Esophagus squamous epithelium (tissue), 4 donors: ENCODE results near the gene WHRN.

Experiments used
- POLR2A ChIP-seq, 4 donors: fragments of 450-650 bp; IDR thresholded peaks; one replicate each; pipeline ENCODE4 v1.6.1; 2017; ENCODE audit warnings: antibody characterized with exemption in 4 of 4, mild to moderate bottlenecking in 4 of 4, moderate library complexity in 3 of 4
- TF ChIP-seq, protein P1 (sequence below), 6 experiments: fragments of 450-650 bp in 4 of 6; fragments of 200-600 bp in 2 of 6; sonication (generic) in 2 of 6; IDR thresholded peaks; one replicate each; pipeline ENCODE4 v1.5.1; 2016 to 2019; ENCODE audit warnings: antibody characterized with exemption in 6 of 6, mild to moderate bottlenecking in 4 of 6, moderate library complexity in 4 of 6

DNA sequence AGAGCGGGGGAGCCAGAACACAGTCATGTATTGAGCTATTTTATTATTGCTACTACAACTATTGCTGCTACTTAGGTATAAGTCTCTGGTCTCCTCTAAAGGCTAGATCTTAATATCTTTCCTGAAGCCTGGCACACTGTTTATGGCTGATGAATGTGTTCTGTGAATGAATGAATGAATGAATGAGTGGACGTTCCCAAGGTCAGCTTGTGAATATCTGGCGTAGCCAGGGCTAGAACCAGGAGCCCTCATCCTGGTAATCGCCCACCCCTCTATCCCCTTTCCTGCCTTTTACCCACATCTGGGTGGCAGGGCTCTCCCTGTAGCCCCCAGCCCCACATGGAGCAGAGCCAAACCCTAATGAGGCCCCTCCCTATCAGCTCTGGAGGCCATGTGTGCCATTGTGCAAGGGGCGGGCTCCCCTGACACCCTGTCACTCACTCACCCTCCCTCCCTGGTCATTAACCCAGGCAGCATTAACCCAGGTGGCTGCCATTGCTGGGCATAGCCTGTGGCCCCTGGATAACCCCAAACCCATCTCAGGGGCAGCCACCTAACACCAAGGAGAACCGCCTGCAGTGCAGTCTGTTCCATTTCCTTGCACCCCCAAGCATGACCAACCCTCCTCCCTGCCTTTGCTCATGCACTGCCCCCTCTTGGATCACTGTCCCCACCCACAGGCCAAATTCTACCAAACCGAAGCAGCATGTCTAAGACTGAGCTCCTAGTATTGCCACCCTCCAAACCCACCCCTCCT is 115.5 kb downstream of the WHRN start:
- TF ChIP-seq, protein P1, sequence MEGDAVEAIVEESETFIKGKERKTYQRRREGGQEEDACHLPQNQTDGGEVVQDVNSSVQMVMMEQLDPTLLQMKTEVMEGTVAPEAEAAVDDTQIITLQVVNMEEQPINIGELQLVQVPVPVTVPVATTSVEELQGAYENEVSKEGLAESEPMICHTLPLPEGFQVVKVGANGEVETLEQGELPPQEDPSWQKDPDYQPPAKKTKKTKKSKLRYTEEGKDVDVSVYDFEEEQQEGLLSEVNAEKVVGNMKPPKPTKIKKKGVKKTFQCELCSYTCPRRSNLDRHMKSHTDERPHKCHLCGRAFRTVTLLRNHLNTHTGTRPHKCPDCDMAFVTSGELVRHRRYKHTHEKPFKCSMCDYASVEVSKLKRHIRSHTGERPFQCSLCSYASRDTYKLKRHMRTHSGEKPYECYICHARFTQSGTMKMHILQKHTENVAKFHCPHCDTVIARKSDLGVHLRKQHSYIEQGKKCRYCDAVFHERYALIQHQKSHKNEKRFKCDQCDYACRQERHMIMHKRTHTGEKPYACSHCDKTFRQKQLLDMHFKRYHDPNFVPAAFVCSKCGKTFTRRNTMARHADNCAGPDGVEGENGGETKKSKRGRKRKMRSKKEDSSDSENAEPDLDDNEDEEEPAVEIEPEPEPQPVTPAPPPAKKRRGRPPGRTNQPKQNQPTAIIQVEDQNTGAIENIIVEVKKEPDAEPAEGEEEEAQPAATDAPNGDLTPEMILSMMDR (IDR thresholded peaks at IDR 0.05): no peak
- no peak for TF ChIP-seq POLR2A (IDR thresholded peaks at IDR 0.05)
